ENCODE measurements around the gene APOBR.
"Not testable (repeated sequence)": the region's sequence is repeated elsewhere in the genome, so short reads cannot be mapped to it uniquely, and the experiment has no call there.

Gene APOBR

GRCh38 chr16:28498666-28499381, 4.4 kb downstream of the APOBR start:
- no peak for DNase-seq

- no peak for DNase-seq
Observed at GRCh38 chr16:28499854-28500253, 5.4 kb downstream of the APOBR start.

GRCh38 chr16:28500476-28501180, 6.2 kb downstream of the APOBR start:
- not testable (repeated sequence) for DNase-seq

DNA sequence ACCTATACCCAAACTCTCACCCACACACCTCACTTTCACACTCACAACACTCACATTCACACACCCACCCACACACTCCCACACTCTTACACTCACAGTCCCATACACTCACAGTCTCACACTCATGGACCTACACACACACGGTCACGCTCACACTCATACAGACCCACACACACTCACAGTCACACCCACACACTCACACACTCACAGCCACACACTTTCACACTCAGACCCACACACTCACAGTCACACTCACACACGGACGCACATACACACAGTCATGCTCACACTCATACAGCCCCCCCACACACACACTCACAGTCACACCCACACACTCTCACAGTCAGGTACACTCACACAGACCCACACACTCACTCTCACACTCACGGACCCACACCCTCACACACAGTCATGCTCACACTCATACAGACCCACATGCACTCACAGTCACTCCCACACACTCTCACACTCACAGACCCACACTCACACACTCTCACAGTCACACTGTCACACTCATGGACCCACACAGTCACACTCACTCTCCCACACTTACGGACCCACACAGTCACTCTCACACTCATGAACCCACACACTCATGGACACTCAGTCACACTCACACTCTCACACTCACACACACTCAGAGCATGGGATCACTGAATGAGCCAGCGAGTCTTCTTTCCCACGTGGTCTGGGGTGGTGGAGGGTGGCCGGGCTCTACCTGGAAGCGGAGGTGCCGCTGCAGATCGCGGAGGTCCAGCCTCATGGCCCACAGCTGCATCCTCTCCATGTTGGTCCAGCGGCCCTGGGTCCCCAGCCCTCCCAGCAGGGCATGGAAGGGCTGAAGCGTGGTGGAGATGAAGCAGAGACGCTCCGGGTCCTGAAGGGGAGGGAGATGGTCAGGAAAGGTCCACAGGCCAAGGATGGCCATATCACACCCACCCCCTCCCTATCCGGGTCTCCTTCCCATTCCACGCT, 7.1 kb downstream of the APOBR start:
- DNase-seq, result no peak

DNA sequence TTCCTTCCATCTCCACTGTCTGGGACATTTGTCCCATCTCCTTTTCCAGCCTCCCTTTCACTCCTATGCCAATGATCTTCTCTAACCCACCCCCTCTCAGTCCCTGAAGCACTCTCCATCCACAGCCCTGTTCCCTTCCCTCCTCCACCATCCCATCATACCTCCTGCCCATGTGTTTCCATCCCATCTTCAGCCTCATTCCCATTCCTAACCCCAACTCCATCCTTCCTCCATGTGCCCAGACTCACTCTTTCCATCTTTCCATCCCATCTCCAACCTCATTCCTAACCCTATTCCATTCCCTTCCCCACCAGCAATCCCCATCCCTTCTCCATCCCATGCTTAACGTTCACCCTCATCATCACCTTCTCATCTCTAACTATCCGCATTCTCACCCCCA, 7.8 kb downstream of the APOBR start:
- no peak for DNase-seq

- no peak for DNase-seq
Observed at GRCh38 chr16:28503470-28504259, 9.2 kb downstream of the APOBR start.

- DNase-seq, result peak; percentile 74
Observed at GRCh38 chr16:28504707-28505404, 10.4 kb downstream of the APOBR start.

GRCh38 chr16:28505489-28506137, 11.2 kb downstream of the APOBR start:
- no peak for DNase-seq

DNA sequence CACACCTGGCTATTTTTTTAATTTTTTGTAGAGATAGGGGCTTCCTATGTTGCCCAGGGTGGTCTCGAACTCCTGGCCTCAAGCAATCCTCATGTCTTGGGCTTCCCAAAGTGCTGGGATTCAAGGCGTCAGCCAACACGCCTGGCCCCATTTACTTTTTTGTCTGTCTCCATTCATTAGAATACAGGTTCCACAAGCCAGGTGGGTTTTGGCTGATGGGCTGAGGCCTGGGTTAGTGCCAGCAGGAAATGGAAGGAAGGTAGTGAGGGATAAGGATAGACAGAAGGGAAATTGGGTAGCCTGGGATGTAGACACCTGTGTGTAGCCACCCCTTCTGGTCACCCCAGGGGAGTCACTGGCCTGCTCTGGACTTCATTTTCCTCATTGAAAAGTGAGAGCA, 16.6 kb downstream of the APOBR start:
- DNase-seq, result no peak

DNA sequence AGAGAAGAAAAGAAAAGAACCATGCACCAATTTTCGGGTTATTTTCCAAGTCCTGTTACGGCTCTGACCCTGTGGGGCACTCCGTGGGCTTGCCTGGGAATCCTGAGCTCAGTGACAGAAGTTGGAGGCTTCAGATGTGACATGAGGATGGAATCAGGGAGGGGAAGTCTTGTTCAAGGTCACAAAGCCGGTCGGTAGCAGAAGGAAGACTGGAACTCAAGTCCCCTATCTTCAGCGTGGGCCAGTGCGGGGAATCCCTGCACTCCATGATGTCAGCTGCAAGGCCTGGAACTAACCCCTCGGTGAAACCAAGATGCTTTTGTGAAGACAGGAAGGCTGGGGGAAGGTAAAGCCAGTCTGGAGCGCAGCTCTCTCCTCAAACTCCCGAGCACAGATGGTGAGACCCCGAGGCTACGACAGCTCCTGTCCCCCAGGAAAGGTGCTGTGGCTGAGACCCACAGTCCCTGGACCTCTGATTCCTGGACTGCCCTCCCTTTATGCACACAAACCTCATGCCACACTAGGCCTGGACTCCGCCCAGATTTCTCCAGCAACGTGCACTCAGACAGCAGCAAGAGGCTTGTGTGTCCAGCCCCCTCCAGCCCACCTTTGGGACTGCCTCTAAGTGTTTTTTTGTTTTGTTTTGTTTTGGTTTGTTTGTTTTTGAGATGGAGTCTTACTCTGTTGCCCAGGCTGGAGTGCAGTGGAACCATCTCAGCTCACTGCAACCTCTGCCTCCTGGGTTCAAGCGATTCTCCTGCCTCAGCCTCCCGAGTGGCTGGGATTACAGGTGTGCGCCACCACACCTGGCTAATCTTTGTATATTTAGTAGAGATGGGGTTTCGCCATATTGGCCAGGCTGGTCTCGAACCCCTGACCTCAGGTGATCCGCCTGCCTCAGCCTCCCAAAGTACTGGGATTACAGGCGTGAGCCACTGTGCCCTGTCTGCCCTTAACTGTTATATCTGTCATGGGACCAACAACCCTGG, 17.7 kb downstream of the APOBR start:
- DNase-seq, result no peak

DNA sequence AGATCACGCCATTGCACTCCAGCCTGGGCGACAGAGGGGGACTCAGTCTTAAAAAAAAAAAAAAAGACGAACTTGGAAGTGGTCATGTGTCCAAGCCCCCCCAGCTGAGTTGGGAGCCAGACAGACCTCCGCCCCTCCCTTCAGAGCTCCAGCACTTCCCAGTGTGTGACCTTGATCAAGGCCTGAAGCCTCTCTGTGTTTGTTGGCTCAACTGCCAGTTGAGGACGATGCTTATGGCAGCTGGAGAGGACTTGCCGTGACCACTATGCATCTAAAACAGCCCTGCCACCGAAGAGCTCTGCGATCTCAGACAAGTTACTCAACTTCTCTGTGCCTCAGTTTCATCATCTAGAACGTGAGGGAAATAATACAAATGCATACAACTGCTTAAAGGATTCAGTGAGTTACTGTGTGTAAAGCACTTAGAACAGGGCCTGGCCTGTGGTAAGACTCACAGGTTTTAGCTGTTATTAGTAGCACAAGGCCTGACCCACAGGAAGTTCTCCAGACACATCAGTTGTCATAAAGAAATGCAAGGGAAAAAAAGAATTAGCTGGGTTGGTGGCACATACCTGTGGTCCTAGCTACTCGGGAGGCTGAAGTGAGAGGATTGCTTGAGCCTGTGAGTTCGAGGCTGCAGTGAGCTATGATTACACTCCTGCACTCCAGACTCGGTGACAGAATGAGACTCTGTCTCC, 19.2 kb downstream of the APOBR start:
- no peak for DNase-seq

GRCh38 chr16:28514246-28514645, 19.8 kb downstream of the APOBR start:
- no peak for DNase-seq

GRCh38 chr16:28520672-28521071, 26.2 kb downstream of the APOBR start:
- DNase-seq, result no peak

DNA sequence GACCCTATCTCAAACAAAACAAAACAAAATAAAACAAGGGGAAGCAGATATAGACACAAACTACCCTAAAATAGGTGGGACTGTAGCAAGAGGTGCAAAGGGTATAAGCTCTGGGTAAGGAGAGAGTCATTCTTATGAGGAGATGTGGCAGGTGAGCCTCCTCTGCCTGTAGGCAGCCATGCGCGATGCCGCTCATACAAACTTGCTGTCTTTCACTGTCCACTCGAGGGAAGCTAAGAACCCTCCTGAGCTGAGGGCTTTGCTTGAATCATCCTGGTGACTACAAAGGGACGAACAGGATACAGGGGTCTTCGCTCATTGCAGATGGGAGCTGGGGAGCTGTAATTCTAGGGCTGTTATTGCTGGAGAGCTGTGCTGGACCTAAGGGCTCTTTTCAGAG, 27.0 kb downstream of the APOBR start:
- DNase-seq, result no peak

DNA sequence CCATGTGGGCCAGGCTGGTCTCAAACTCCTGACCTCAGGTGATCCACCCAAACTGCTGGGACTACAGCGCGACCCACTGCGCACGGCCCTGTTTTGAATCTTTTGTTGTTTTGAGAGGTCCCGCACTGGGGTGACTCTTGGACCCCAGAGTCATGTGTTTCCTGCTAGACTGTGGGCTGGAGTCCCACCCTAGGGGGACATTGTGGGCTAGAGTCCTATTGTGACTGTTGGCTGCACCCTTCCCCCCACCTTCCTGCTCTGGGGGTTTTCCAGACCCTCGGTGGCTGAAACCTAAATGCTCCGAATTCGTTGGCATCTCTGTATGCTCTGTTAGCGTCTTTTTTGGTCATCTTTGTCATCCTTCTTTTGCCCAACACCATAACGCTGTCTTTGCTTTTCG, 28.3 kb downstream of the APOBR start:
- DNase-seq, result no peak

DNA sequence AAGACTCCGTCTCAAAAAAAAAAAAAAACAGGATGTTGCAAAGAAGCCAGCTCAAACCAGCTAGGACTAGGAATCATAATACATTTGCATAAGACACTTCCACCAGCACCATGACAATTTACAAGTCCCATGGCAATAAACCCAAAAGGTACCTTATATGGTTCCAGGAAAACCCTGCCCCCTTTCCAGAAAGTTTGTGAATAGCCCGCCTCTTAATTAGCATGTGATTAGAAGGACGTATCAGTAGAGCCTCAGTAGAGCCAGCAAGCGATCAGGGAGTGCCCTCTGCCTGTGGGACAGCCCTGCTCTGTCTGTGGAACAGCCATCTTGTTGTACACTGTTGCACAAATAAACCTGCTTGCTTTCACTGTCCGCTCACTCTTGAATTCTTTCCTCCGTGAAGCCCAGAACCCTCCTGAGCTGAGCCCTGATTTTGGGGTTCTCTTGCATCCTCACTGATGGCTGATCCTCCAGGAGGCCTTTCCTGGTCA, 30.3 kb downstream of the APOBR start:
- no peak for DNase-seq

DNA sequence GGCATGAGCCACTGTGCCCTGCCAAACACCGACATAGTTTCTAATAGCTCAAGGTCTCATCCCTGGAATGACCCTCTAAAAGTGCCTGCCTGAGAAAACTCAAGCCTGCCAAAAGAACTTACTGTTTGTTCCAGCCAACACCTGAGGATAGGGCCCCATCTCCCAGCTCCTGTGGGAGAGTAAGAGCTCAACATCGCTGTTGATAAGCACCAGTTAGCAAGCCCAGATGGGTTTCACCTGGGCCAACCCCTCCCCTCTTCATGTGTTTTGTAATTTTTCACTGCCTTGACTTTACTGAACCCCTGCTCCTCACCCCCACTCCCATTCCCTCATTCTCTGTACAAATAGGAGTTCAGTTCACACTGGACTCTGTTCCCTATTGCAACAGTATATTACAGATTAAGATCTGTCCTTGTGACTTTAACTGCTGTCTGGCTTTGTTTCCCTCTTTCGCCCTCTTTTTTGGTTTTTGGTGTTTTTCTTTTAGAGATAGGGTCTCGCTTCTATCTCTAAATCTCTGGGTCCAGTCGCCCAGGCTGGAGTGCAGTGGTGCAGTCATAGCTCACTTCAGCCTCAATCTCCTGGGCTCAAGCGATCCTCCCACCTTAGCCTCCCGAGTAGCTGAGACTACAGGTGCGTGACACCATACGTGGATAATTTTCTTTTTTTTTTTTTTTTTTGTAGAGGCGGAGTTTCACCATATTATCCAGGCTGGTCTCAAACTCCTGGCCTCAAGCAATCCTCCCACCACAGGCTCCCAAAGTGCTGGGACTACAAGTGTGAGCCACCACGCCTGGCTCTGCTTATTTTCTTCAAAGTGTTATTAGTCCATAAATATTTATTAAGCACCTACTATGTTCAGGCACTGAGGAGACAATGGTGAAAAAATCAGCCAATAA, 32.0 kb downstream of the APOBR start:
- no peak for DNase-seq

DNA sequence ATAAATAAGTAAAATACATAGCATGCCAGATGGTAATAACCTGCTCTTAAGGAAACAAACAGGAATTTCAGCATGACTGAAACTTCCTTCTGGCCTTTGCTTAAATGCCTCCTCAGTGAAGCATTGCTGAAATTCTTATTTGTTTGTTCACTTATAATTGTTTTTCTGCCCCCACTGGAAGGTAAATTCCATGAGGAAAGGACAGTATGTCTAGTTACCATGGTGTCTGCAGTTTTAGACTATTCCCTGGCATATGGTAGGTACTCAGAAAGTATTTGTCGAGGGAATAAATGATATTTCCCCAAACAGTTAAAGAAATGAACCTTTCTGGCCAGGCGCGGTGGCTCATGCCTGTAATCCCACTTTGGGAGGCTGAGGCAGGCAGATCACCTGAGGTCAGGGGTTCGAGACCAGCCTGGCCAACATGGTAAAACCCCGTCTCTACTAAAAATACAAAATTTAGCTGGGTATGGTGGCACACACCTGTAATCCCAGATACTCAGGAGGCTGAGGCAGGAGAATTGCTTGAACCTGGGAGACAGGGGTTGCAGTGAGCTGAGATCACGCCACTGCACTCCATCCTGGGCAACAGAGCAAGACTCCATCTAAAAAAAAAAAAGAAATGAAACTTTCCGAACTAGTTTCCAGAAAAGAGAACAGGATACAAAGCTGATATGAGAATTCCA, 32.8 kb downstream of the APOBR start:
- DNase-seq, result not testable (repeated sequence)

Data from NCI-H69 (cell line).